ENCODE results near the gene PI4KA.
"Not testable (repeated sequence)": the region's sequence is repeated elsewhere in the genome, so short reads cannot be mapped to it uniquely, and the experiment has no call there.

DNA sequence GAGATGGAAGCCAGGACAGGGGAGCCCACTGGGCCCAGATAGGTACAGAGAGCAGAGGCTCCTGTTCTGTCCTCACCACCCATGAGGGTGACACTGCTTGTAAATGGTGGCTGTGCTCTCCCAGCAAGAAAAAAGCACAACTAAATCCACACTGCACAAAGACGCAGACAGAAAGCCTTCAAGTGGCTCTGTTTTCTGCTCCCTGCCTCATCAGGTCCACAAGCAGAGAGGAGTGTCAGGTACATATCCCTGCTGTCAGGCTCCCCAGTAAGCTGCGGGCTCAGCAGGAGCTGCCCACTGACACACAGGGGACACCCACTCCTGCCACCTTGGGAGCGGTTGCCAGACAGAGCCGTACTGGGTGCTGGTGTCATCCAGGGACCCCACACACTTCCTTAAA lies 162.6 kb downstream of the PI4KA start:
- TF ChIP-seq, protein P1, sequence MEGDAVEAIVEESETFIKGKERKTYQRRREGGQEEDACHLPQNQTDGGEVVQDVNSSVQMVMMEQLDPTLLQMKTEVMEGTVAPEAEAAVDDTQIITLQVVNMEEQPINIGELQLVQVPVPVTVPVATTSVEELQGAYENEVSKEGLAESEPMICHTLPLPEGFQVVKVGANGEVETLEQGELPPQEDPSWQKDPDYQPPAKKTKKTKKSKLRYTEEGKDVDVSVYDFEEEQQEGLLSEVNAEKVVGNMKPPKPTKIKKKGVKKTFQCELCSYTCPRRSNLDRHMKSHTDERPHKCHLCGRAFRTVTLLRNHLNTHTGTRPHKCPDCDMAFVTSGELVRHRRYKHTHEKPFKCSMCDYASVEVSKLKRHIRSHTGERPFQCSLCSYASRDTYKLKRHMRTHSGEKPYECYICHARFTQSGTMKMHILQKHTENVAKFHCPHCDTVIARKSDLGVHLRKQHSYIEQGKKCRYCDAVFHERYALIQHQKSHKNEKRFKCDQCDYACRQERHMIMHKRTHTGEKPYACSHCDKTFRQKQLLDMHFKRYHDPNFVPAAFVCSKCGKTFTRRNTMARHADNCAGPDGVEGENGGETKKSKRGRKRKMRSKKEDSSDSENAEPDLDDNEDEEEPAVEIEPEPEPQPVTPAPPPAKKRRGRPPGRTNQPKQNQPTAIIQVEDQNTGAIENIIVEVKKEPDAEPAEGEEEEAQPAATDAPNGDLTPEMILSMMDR (IDR thresholded peaks at IDR 0.05): not testable (repeated sequence)
- TF ChIP-seq ZFX (IDR thresholded peaks at IDR 0.05; ENCODE audit: borderline replicate concordance): not testable (repeated sequence)
